ENCODE measurements around the gene ZNF430.

DNA sequence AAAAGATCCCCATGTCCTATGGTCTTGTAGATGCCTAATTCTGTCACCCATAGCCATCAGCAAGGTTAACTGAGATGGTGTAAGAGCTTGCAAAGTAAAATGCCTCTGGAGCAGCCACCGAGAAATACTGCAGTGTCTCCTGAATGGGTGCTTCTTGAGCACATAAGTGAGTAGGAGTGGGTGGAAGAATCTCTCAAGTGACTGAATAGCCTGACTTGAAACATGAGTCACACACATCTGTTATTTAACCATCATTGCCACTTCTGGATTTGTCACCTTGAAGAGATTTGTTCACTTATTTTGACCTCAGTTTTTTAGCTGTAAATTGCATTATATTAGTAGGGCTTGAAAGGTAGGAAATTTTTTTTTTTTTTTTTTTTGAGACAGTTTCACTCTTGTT is 63.9 kb downstream of the ZNF430 start:
- TF ChIP-seq, protein P1, sequence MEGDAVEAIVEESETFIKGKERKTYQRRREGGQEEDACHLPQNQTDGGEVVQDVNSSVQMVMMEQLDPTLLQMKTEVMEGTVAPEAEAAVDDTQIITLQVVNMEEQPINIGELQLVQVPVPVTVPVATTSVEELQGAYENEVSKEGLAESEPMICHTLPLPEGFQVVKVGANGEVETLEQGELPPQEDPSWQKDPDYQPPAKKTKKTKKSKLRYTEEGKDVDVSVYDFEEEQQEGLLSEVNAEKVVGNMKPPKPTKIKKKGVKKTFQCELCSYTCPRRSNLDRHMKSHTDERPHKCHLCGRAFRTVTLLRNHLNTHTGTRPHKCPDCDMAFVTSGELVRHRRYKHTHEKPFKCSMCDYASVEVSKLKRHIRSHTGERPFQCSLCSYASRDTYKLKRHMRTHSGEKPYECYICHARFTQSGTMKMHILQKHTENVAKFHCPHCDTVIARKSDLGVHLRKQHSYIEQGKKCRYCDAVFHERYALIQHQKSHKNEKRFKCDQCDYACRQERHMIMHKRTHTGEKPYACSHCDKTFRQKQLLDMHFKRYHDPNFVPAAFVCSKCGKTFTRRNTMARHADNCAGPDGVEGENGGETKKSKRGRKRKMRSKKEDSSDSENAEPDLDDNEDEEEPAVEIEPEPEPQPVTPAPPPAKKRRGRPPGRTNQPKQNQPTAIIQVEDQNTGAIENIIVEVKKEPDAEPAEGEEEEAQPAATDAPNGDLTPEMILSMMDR (conservative IDR thresholded peaks at IDR 0.05; ENCODE audit: low read depth in 2 of 2) = no peak
- no peak for TF ChIP-seq EZH2 (IDR thresholded peaks at IDR 0.05; ENCODE audit: low read depth, unreplicated experiment)
- TF ChIP-seq EZH2phosphoT487 (IDR thresholded peaks at IDR 0.05; ENCODE audit: unreplicated experiment) = no peak
- no peak for TF ChIP-seq POLR2AphosphoS5 (IDR thresholded peaks at IDR 0.05; ENCODE audit: low read depth)
- TF ChIP-seq CREB1 (CRISPR knock-in tag; IDR thresholded peaks at IDR 0.05; ENCODE audit: low read depth) = no peak
- TF ChIP-seq, protein P2, sequence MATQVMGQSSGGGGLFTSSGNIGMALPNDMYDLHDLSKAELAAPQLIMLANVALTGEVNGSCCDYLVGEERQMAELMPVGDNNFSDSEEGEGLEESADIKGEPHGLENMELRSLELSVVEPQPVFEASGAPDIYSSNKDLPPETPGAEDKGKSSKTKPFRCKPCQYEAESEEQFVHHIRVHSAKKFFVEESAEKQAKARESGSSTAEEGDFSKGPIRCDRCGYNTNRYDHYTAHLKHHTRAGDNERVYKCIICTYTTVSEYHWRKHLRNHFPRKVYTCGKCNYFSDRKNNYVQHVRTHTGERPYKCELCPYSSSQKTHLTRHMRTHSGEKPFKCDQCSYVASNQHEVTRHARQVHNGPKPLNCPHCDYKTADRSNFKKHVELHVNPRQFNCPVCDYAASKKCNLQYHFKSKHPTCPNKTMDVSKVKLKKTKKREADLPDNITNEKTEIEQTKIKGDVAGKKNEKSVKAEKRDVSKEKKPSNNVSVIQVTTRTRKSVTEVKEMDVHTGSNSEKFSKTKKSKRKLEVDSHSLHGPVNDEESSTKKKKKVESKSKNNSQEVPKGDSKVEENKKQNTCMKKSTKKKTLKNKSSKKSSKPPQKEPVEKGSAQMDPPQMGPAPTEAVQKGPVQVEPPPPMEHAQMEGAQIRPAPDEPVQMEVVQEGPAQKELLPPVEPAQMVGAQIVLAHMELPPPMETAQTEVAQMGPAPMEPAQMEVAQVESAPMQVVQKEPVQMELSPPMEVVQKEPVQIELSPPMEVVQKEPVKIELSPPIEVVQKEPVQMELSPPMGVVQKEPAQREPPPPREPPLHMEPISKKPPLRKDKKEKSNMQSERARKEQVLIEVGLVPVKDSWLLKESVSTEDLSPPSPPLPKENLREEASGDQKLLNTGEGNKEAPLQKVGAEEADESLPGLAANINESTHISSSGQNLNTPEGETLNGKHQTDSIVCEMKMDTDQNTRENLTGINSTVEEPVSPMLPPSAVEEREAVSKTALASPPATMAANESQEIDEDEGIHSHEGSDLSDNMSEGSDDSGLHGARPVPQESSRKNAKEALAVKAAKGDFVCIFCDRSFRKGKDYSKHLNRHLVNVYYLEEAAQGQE (IDR thresholded peaks at IDR 0.05; ENCODE audit: unreplicated experiment) = no peak
- TF ChIP-seq NANOG (IDR thresholded peaks at IDR 0.05; ENCODE audit: borderline replicate concordance) = no peak
- no peak for TF ChIP-seq JUNB (IDR thresholded peaks at IDR 0.05; ENCODE audit: unreplicated experiment)
- TF ChIP-seq STAT1 (IDR thresholded peaks at IDR 0.05; ENCODE audit: unreplicated experiment) = no peak

Measured in GM23338 (cell line).